KBM-7 (cell line): ENCODE data around the gene CRISP3.

ENCODE experiments used
- DNase-seq: peaks from one replicate; pipeline ENCODE4 v3.0.0-alpha.2; 2015
- in situ Hi-C: fragments of 300-500 bp; cut with MboI; formaldehyde crosslinking; loops from 2 replicates; pipeline ENCODE4 v1.14.3; 2020; ENCODE audit warnings: low sequenced_read_pairs, low pct_unique_long_range_greater_than_20kb, mixed read lengths

CRISP3 gene

GRCh38 chr6:49698478-49698877 is 45.7 kb downstream of the CRISP3 start:
- in situ Hi-C loops, result no loop called here
- no peak for DNase-seq

- peak; percentile 6 for DNase-seq
- in situ Hi-C loops, result no loop called here
Observed at GRCh38 chr6:49693512-49693911, 50.7 kb downstream of the CRISP3 start.

GRCh38 chr6:49692534-49692933 is 51.7 kb downstream of the CRISP3 start:
- in situ Hi-C loops, result no loop called here
- DNase-seq, result no peak
